22Rv1 (cell line): ENCODE data around the gene IFNA5.

Experiments
- H3K27ac ChIP-seq: fragments of 450-650 bp; 2 replicates; pipeline ENCODE4 v1.5.1; 2017
- CTCF ChIP-seq: fragments of 450-650 bp; IDR thresholded peaks from 2 replicates; pipeline ENCODE4 v1.5.1; 2017; ENCODE audit warnings: mild to moderate bottlenecking
- ZFX ChIP-seq: fragments of 450-650 bp; IDR thresholded peaks from 2 replicates; pipeline ENCODE4 v1.6.1; 2017; ENCODE audit warnings: antibody characterized with exemption, borderline replicate concordance

The IFNA5 gene

GRCh38 chr9:21331676-21332402 is 26.7 kb upstream of the IFNA5 start:
- TF ChIP-seq CTCF = no peak
- TF ChIP-seq ZFX = no peak
- H3K27ac ChIP-seq = no peak overlapping the region

GRCh38 chr9:21326526-21327139 is 21.5 kb upstream of the IFNA5 start:
- no peak overlapping the region for H3K27ac ChIP-seq
- TF ChIP-seq ZFX = no peak
- TF ChIP-seq CTCF = peak; percentile 89

GRCh38 chr9:21324047-21324446 is 18.9 kb upstream of the IFNA5 start:
- TF ChIP-seq CTCF (no peak), ZFX (no peak)
- H3K27ac ChIP-seq = no peak overlapping the region

GRCh38 chr9:21322911-21323461 is 17.9 kb upstream of the IFNA5 start:
- H3K27ac ChIP-seq = no peak overlapping the region

GRCh38 chr9:21320465-21320864 is 15.4 kb upstream of the IFNA5 start:
- TF ChIP-seq CTCF (no peak), ZFX (no peak)
- no peak overlapping the region for H3K27ac ChIP-seq

More at GRCh38 chr9:21322911-21323461, 17.9 kb upstream of the IFNA5 start:
- TF ChIP-seq ZFX = no peak
- no peak for TF ChIP-seq CTCF

- TF ChIP-seq CTCF = peak; percentile 90
- TF ChIP-seq ZFX = no peak
Observed at GRCh38 chr9:21317956-21318923, 13.1 kb upstream of the IFNA5 start.

More at GRCh38 chr9:21317956-21318923, 13.1 kb upstream of the IFNA5 start:
- H3K27ac ChIP-seq = no peak overlapping the region
